HPDE6-E6E7 (cell line): ENCODE results near the gene MARVELD1.
"Not testable (repeated sequence)": the region's sequence is repeated elsewhere in the genome, so short reads cannot be mapped to it uniquely, and the experiment has no call there.

Experiments used
- DNase-seq: peaks from one replicate; pipeline ENCODE4 v3.0.0; 2011; ENCODE audit warnings: missing footprints; ENCODE audit errors: extremely low spot score

The MARVELD1 gene

GRCh38 chr10:97690133-97690532, 23.4 kb upstream of the MARVELD1 start:
- no peak for DNase-seq

- not testable (repeated sequence) for DNase-seq
Measured at GRCh38 chr10:97698072-97698655, 15.4 kb upstream of the MARVELD1 start.

- peak; percentile 72 for DNase-seq
Measured at GRCh38 chr10:97701438-97702069, 12.0 kb upstream of the MARVELD1 start.

- DNase-seq = no peak
Measured at GRCh38 chr10:97703398-97704067, 10.0 kb upstream of the MARVELD1 start.

- no peak for DNase-seq
Measured at GRCh38 chr10:97704341-97704740, 9.2 kb upstream of the MARVELD1 start.

GRCh38 chr10:97705006-97705670, 8.4 kb upstream of the MARVELD1 start:
- no peak for DNase-seq

GRCh38 chr10:97707134-97707861, 6.2 kb upstream of the MARVELD1 start:
- no peak for DNase-seq

- DNase-seq = no peak
Measured at GRCh38 chr10:97708167-97708566, 5.4 kb upstream of the MARVELD1 start.

- DNase-seq = no peak
Measured at GRCh38 chr10:97708976-97709946, 4.3 kb upstream of the MARVELD1 start.

- DNase-seq = no peak
Measured at GRCh38 chr10:97711640-97712572, 1.6 kb upstream of the MARVELD1 start.

- DNase-seq = no peak
Measured at GRCh38 chr10:97713826-97714400, 383 bp downstream of the MARVELD1 start.

- DNase-seq = no peak
Measured at GRCh38 chr10:97714401-97715258, 1.1 kb downstream of the MARVELD1 start.

GRCh38 chr10:97715259-97715874, 1.8 kb downstream of the MARVELD1 start:
- no peak for DNase-seq

GRCh38 chr10:97717627-97718026, 4.1 kb downstream of the MARVELD1 start:
- DNase-seq = no peak

GRCh38 chr10:97718178-97718577, 4.6 kb downstream of the MARVELD1 start:
- DNase-seq = no peak

GRCh38 chr10:97718659-97719142, 5.2 kb downstream of the MARVELD1 start:
- DNase-seq = peak; percentile 90

GRCh38 chr10:97719602-97720001, 6.1 kb downstream of the MARVELD1 start:
- DNase-seq = no peak
